Muscle of leg (tissue), 11 donors: ENCODE results near the gene DNAJC27. TPM values are rescaled to one million over a fixed set of nuclear protein-coding genes. Genes with fewer than 3 reads are reported as not detected.
A peak's percentile ranks its signal among the peaks of the same experiment; 100 is the strongest.

ENCODE experiments used
- DNase-seq: peaks from one replicate; pipeline ENCODE4 v3.0.0; 2013
- H3K27ac ChIP-seq: one replicate; pipeline ENCODE4 v1.5.1; 2013; ENCODE audit warnings: mild to moderate bottlenecking, low read length, control low read depth
- H3K27me3 ChIP-seq: one replicate; pipeline ENCODE4 v1.6.1; 2013; ENCODE audit warnings: low read length; ENCODE audit not compliant: control insufficient read depth, insufficient read depth
- H3K36me3 ChIP-seq: one replicate; pipeline ENCODE4 v1.6.1; 2013; ENCODE audit warnings: low read length; ENCODE audit not compliant: control insufficient read depth, insufficient read depth
- H3K4me1 ChIP-seq: one replicate; pipeline ENCODE4 v1.6.1; 2013; ENCODE audit warnings: low read length; ENCODE audit not compliant: control insufficient read depth, insufficient read depth
- H3K4me3 ChIP-seq: one replicate; pipeline ENCODE4 v1.5.1; 2013; ENCODE audit warnings: low read length, control low read depth
- H3K9me3 ChIP-seq: replicated peaks from 2 replicates; pipeline ENCODE4 v1.6.1; 2013; ENCODE audit warnings: low read depth, low read length; ENCODE audit not compliant: control insufficient read depth
- WGBS: methylation state at CpG from one replicate; pipeline ENCODE4 v1.1.5; 2013; ENCODE audit warnings: missing lambda C conversion rate; ENCODE audit not compliant: insufficient coverage; 5-methylcytosine and 5-hydroxymethylcytosine counted together
- polyA plus RNA-seq, 8 donors: library from polyadenylated mRNA; unstranded; fragments of 120-200 nt; gene quantifications; one replicate each; pipeline versions ENCODE4 v1.2.1 to v1.2.3, GENCODE V29; 2013; ENCODE audit warnings: inconsistent platforms in 1 of 8, low replicate concordance in 1 of 8; ENCODE audit not compliant: insufficient read length in 8 of 8, insufficient read depth in 1 of 8
- total RNA-seq: library from RNA; stranded (reverse); fragments of 120-200 nt; gene quantifications from one replicate; pipeline ENCODE4 v1.2.4, GENCODE V29; 2013

DNAJC27 gene
- total and polyA plus RNA-seq, 9 donors: 4.7 to 6.1 (median 5.3) TPM

DNA sequence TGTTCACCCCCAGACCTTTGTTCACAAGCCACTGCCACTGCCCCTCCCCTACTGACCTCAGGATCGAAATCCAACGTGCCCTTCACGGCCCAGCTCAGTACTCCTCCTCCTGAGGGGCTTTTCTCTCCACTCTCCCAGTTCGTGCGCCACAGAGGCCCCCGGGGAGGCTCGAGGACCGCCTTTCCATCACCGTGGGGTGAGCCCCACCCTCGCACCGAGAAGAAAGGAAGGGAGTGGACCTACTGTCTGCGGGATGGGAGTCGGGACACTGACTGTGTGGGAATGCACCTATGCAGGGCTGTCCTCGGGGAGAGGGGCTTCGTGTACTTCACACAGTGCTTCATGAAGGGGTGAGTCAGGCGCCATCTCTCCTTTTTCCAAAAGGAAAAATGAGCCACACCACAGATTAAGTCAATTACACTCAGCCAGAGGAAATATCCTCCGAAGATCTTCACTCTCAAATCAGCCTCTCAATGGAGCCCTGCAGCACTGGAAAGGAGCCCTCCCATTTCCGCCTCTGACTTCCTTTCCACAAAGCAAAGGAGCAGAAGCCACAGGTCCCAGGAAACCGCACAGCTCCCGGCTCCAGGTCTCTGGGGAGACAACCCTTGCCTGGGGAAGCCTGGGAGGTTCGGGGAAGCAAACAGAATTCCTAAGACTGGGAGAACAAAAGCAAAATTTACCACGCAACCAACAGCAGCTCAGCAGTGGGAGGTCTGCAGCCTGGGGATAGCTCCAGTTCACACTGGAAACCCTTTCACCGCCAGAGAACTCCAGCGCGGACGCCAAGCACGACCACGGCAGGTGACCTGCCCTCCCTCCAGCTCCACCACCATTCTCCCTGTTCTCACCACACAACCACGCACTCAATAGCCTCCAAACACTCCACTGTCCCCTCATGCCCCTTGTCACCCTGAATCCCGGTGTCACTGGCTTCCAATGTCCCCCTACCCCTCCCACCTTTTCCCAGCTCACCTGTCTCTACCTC, 73.3 kb downstream of the DNAJC27 start:
- Histone ChIP-seq H3K9me3 (peaks cover 26% of the 10 kb centered on the region), H3K4me1 (peaks cover 2% of the 10 kb centered on the region), H3K27me3 (no peaks in the 10 kb centered on the region), H3K36me3 (peaks cover 8% of the 10 kb centered on the region), H3K4me3 (no peak overlapping the region), H3K27ac (no peak overlapping the region)
- DNase-seq: peak; percentile 30
- 83% methylated on average over 24 of the region's 30 CpGs for WGBS

DNA sequence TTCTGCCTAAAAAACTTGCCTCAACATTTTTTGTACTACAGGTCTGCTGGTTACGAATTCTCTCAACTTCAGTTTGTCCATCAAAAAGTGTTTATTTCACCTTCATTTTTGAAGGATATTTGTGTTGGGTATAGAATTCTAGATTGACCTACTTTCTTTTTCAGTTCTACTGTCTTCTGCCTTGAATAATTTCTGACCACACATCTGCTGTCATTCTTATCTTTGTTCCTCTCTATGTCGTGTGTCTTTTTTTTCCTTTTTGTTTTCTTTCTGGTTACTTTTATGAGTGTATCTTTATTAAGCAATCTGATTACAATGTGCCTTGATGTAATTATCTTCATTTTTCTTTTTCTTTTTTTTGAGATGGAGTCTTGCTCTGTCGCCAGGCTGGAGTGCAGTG, 77.0 kb downstream of the DNAJC27 start:
- H3K4me3 ChIP-seq: no peak overlapping the region
- peaks cover 28% of the 10 kb centered on the region for H3K9me3 ChIP-seq
- 100% methylated on average over 1 of the region's 3 CpGs for WGBS
- no peaks in the 10 kb centered on the region for H3K27me3 ChIP-seq
- no peak overlapping the region for H3K27ac ChIP-seq
- peaks cover 8% of the 10 kb centered on the region for H3K36me3 ChIP-seq
- no peak for DNase-seq
- H3K4me1 ChIP-seq: peaks cover 2% of the 10 kb centered on the region

DNA sequence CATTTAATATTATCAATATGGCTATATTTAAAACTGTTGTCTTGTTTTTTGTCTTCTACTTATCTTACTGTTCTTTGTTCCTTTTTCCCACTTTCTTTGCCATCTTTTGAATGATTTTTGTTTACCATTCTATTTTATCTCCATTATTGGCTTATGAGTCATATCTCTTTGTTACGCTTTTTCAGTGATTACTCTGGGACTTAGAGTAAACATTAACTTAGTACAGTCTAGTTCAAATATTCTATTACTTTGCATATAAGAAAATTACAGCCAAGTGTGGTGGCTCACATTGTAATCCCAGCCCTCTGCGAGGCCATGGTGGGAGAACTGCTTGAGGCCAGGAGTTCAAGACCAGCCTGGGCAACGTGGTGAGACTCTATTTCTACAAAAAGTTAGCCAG, 77.8 kb downstream of the DNAJC27 start:
- H3K36me3 ChIP-seq: peaks cover 8% of the 10 kb centered on the region
- H3K27me3 ChIP-seq: no peaks in the 10 kb centered on the region
- peaks cover 2% of the 10 kb centered on the region for H3K4me1 ChIP-seq
- DNase-seq: no peak
- H3K9me3 ChIP-seq: peaks cover 28% of the 10 kb centered on the region
- WGBS: no CpG with 5 or more reads among the region's 3 CpGs
- no peak overlapping the region for H3K27ac ChIP-seq
- no peak overlapping the region for H3K4me3 ChIP-seq

Other genes starting within 250 kb of the DNAJC27 start
- gene PTRHD1, start 178.6 kb downstream of the DNAJC27 start, total RNA-seq: 60.9 TPM
- gene PTRHD1, start 178.6 kb downstream of the DNAJC27 start, polyA plus RNA-seq: 10 to 100 TPM; 35.9 to 58.9 (median 41.8) TPM
- gene CENPO, start 178.5 kb downstream of the DNAJC27 start, total RNA-seq: 11.7 TPM
- 10 to 100 TPM; 14.6 to 22.2 (median 18.2) TPM for gene CENPO, start 178.5 kb downstream of the DNAJC27 start, polyA plus RNA-seq
- 19.7 TPM for gene ADCY3, start 51.7 kb downstream of the DNAJC27 start, total RNA-seq
- 10 to 100 TPM; 20.4 to 37.7 (median 30.0) TPM for gene ADCY3, start 51.7 kb downstream of the DNAJC27 start, polyA plus RNA-seq
- gene EFR3B, start 70.1 kb upstream of the DNAJC27 start, total RNA-seq: 3.2 TPM
- 1 to 10 TPM; 3.5 to 5.5 (median 4.8) TPM for gene EFR3B, start 70.1 kb upstream of the DNAJC27 start, polyA plus RNA-seq
- gene POMC, start 196.6 kb upstream of the DNAJC27 start, total RNA-seq: 3.5 TPM
- 1 to 10 TPM; 2.4 to 6.8 (median 3.4) TPM for gene POMC, start 196.6 kb upstream of the DNAJC27 start, polyA plus RNA-seq